ENCODE results near the gene IL19. TPM values are rescaled to one million over a fixed set of nuclear protein-coding genes. Genes with fewer than 3 reads are reported as not detected.

Gene IL19
- total RNA-seq, 1 donor from 2014 or later: not detected

GRCh38 chr1:206729507-206729906, 41.1 kb upstream of the IL19 start:
- H3K4me3 Mint-ChIP-seq: no peak overlapping the region
- DNase-seq (ENCODE audit: extremely low spot score, unreplicated experiment): no peak
- TF ChIP-seq CTCF (conservative IDR thresholded peaks at IDR 0.05): no peak
- H3K4me1 Mint-ChIP-seq (ENCODE audit: unreplicated experiment): no peaks in the 10 kb centered on the region
- H3K36me3 Mint-ChIP-seq: peaks cover 4% of the 10 kb centered on the region
- H3K9me3 Mint-ChIP-seq: no peaks in the 10 kb centered on the region
- H3K27me3 Mint-ChIP-seq: no peaks in the 10 kb centered on the region
- H3K27ac Mint-ChIP-seq: no peak overlapping the region

- H3K9me3 Mint-ChIP-seq: no peaks in the 10 kb centered on the region
- H3K4me1 Mint-ChIP-seq (ENCODE audit: unreplicated experiment): no peaks in the 10 kb centered on the region
- no peak overlapping the region for H3K27ac Mint-ChIP-seq
- no peak for TF ChIP-seq CTCF (conservative IDR thresholded peaks at IDR 0.05)
- H3K27me3 Mint-ChIP-seq: no peaks in the 10 kb centered on the region
- H3K36me3 Mint-ChIP-seq: peaks cover 4% of the 10 kb centered on the region
- no peak for DNase-seq (ENCODE audit: extremely low spot score, unreplicated experiment)
- H3K4me3 Mint-ChIP-seq: no peak overlapping the region
Observed at GRCh38 chr1:206732508-206732907, 38.1 kb upstream of the IL19 start.

GRCh38 chr1:206732992-206733391, 37.6 kb upstream of the IL19 start:
- no peaks in the 10 kb centered on the region for H3K4me1 Mint-ChIP-seq (ENCODE audit: unreplicated experiment)
- peaks cover 4% of the 10 kb centered on the region for H3K36me3 Mint-ChIP-seq
- no peak overlapping the region for H3K27ac Mint-ChIP-seq
- no peaks in the 10 kb centered on the region for H3K9me3 Mint-ChIP-seq
- no peak for TF ChIP-seq CTCF (conservative IDR thresholded peaks at IDR 0.05)
- H3K27me3 Mint-ChIP-seq: no peaks in the 10 kb centered on the region
- DNase-seq (ENCODE audit: extremely low spot score, unreplicated experiment): no peak
- no peak overlapping the region for H3K4me3 Mint-ChIP-seq

GRCh38 chr1:206734499-206735142, 36.0 kb upstream of the IL19 start:
- Mint-ChIP-seq H3K27ac (no peak overlapping the region), H3K9me3 (no peaks in the 10 kb centered on the region)
- TF ChIP-seq CTCF (conservative IDR thresholded peaks at IDR 0.05): peak; percentile 79

GRCh38 chr1:206735553-206736031, 35.0 kb upstream of the IL19 start:
- H3K9me3 Mint-ChIP-seq: no peaks in the 10 kb centered on the region
- TF ChIP-seq CTCF (conservative IDR thresholded peaks at IDR 0.05): no peak
- H3K4me1 Mint-ChIP-seq (ENCODE audit: unreplicated experiment): peaks cover 14% of the 10 kb centered on the region
- DNase-seq (ENCODE audit: extremely low spot score, unreplicated experiment): no peak
- no peak overlapping the region for H3K27ac Mint-ChIP-seq
- H3K27me3 Mint-ChIP-seq: no peaks in the 10 kb centered on the region
- no peak overlapping the region for H3K4me3 Mint-ChIP-seq
- H3K36me3 Mint-ChIP-seq: peaks cover 7% of the 10 kb centered on the region

More at GRCh38 chr1:206734499-206735142, 36.0 kb upstream of the IL19 start:
- Mint-ChIP-seq H3K36me3 (peaks cover 7% of the 10 kb centered on the region), H3K4me1 (ENCODE audit: unreplicated experiment) (peaks cover 11% of the 10 kb centered on the region), H3K4me3 (no peak overlapping the region), H3K27me3 (no peaks in the 10 kb centered on the region)
- DNase-seq (ENCODE audit: extremely low spot score, unreplicated experiment): no peak
